Natural killer cell (primary cell): ENCODE results near the gene TAF11L13. TPM values are rescaled to one million over a fixed set of nuclear protein-coding genes. Genes with fewer than 3 reads are reported as not detected.

ENCODE experiments used
- ATAC-seq, 3 donors: fragments of 150-1000 bp in 2 of 3; fragments of 200-7000 bp in 1 of 3; cut with Tn5 transposase; 1 replicate in 1 of 3; 2 replicates in 2 of 3; pipeline ENCODE4 v1.10.0; 2021; ENCODE audit warnings: mild to moderate bottlenecking in 2 of 3, moderate library complexity in 2 of 3
- DNase-seq, 2 donors: peaks; one replicate each; pipeline versions ENCODE4 v3.0.0 to v3.0.0-alpha.2; 2013 to 2021; ENCODE audit warnings: mixed read lengths in 1 of 2
- H3K27ac ChIP-seq: one replicate; pipeline ENCODE4 v1.5.1; 2013; ENCODE audit warnings: mild to moderate bottlenecking, low read length
- H3K27me3 ChIP-seq: one replicate; pipeline ENCODE4 v1.6.1; 2013; ENCODE audit warnings: low read length; ENCODE audit not compliant: control insufficient read depth, insufficient read depth
- H3K36me3 ChIP-seq: one replicate; pipeline ENCODE4 v1.6.1; 2013; ENCODE audit warnings: low read length; ENCODE audit not compliant: control insufficient read depth, insufficient read depth
- H3K4me1 ChIP-seq: one replicate; pipeline ENCODE4 v1.6.1; 2013; ENCODE audit warnings: low read length; ENCODE audit not compliant: control insufficient read depth, insufficient read depth
- H3K4me3 ChIP-seq: one replicate; pipeline ENCODE4 v1.5.1; 2013; ENCODE audit warnings: low read length
- H3K9me3 ChIP-seq: one replicate; pipeline ENCODE4 v1.6.1; 2013; ENCODE audit warnings: low read length; ENCODE audit not compliant: control insufficient read depth, insufficient read depth
- H3K27ac Mint-ChIP-seq, 2 donors: one replicate each; pipeline ENCODE4 v1.8.0; 2022; ENCODE audit warnings: mild to moderate bottlenecking in 2 of 2, mixed read lengths in 2 of 2, moderate library complexity in 1 of 2
- H3K27me3 Mint-ChIP-seq, 2 donors: one replicate each; pipeline ENCODE4 v1.8.0; 2022; ENCODE audit warnings: low read depth in 2 of 2, mixed read lengths in 2 of 2
- H3K36me3 Mint-ChIP-seq: one replicate; pipeline ENCODE4 v1.8.0; 2022; ENCODE audit warnings: mixed read lengths
- H3K4me1 Mint-ChIP-seq, 2 donors: one replicate each; pipeline ENCODE4 v1.8.0; 2022; ENCODE audit warnings: mixed read lengths in 2 of 2
- H3K4me3 Mint-ChIP-seq: one replicate; pipeline ENCODE4 v1.8.0; 2022; ENCODE audit warnings: mild to moderate bottlenecking, moderate library complexity, mixed read lengths
- H3K9me3 Mint-ChIP-seq, 2 donors: one replicate each; pipeline ENCODE4 v1.8.0; 2022; ENCODE audit warnings: mixed read lengths in 2 of 2
- CTCF ChIP-seq: fragments of 200-600 bp; IDR thresholded peaks from one replicate; pipeline ENCODE4 v1.8.0; 2022; ENCODE audit warnings: antibody characterized with exemption
- WGBS: methylation state at CpG from one replicate; pipeline ENCODE4 v1.1.7; 2013; ENCODE audit warnings: missing lambda C conversion rate; ENCODE audit not compliant: insufficient coverage; 5-methylcytosine and 5-hydroxymethylcytosine counted together
- intact Hi-C: fragments of 100-400 bp; cut with micrococcal nuclease; formaldehyde crosslinking; loops from one replicate; pipeline ENCODE4 v1.14.2; 2022
- total RNA-seq, 4 donors: library from RNA; stranded (reverse); fragments of 120-200 nt in 1 of 4; gene quantifications; one replicate each; pipeline versions ENCODE4 v1.2.3 to v1.2.4, GENCODE V29; 2013 to 2022

TAF11L13 gene
- total RNA-seq, 3 donors from 2014 or later (not counting 1 experiment from before 2014, with no cell fraction given), result not detected

- H3K9me3 Mint-ChIP-seq, result peaks cover 7 to 21% of the 10 kb centered on the region in 2 donors
- Histone ChIP-seq H3K36me3 (no peaks in the 10 kb centered on the region), H3K4me3 (no peak overlapping the region), H3K27me3 (no peaks in the 10 kb centered on the region), H3K27ac (no peak overlapping the region), H3K4me1 (no peaks in the 10 kb centered on the region), H3K9me3 (peaks cover 17% of the 10 kb centered on the region)
- intact Hi-C loops, result no loop called here
- DNase-seq (no peak), ATAC-seq (no peak)
- no peaks in the 10 kb centered on the region for H3K4me1 Mint-ChIP-seq
- WGBS, result no CpG with 5 or more reads among the region's 3 CpGs
- H3K36me3 Mint-ChIP-seq, result peaks cover 18% of the 10 kb centered on the region
- no peak for TF ChIP-seq CTCF
- H3K4me3 Mint-ChIP-seq, result no peak overlapping the region
- no peaks in the 10 kb centered on the region for H3K27me3 Mint-ChIP-seq
- H3K27ac Mint-ChIP-seq, result no peak overlapping the region
Observed at GRCh38 chr5:17666726-17667235, 34.9 kb downstream of the TAF11L13 start.

GRCh38 chr5:17670353-17670752 lies 38.5 kb downstream of the TAF11L13 start:
- WGBS, result 87% methylated on average over 14 of the region's 14 CpGs
- TF ChIP-seq CTCF, result no peak
- intact Hi-C loops, result no loop called here
- no peak overlapping the region for H3K27ac Mint-ChIP-seq
- no peak overlapping the region for H3K4me3 ChIP-seq
- peaks cover 8 to 26% of the 10 kb centered on the region in 2 donors for H3K9me3 Mint-ChIP-seq
- no peak overlapping the region for H3K4me3 Mint-ChIP-seq
- peaks cover 7% of the 10 kb centered on the region for H3K9me3 ChIP-seq
- H3K4me1 Mint-ChIP-seq, result no peaks in the 10 kb centered on the region
- ATAC-seq (no peak), DNase-seq (no peak)
- H3K4me1 ChIP-seq, result no peaks in the 10 kb centered on the region
- H3K36me3 Mint-ChIP-seq, result peaks cover 7% of the 10 kb centered on the region
- no peaks in the 10 kb centered on the region for H3K36me3 ChIP-seq
- no peaks in the 10 kb centered on the region for H3K27me3 ChIP-seq
- H3K27me3 Mint-ChIP-seq, result no peaks in the 10 kb centered on the region
- H3K27ac ChIP-seq, result no peak overlapping the region

- no peak for ATAC-seq
- H3K9me3 ChIP-seq, result no peaks in the 10 kb centered on the region
- H3K27ac ChIP-seq, result no peak overlapping the region
- WGBS, result 91% methylated on average over 4 of the region's 4 CpGs
- H3K36me3 ChIP-seq, result no peaks in the 10 kb centered on the region
- no peak overlapping the region for H3K4me3 ChIP-seq
- H3K27ac Mint-ChIP-seq, result no peak overlapping the region
- no peaks in the 10 kb centered on the region for H3K4me1 ChIP-seq
- no peak for DNase-seq
- H3K4me1 Mint-ChIP-seq, result no peaks in the 10 kb centered on the region
- H3K27me3 ChIP-seq, result no peaks in the 10 kb centered on the region
- intact Hi-C loops, result no loop called here
- TF ChIP-seq CTCF, result no peak
- no peak overlapping the region for H3K4me3 Mint-ChIP-seq
- H3K9me3 Mint-ChIP-seq, result peaks cover 7 to 23% of the 10 kb centered on the region in 2 donors
- H3K27me3 Mint-ChIP-seq, result no peaks in the 10 kb centered on the region
- no peaks in the 10 kb centered on the region for H3K36me3 Mint-ChIP-seq
Observed at GRCh38 chr5:17678751-17679324, 47.0 kb downstream of the TAF11L13 start.
